K562 (cell line): ENCODE results near the gene CERS1. TPM values are rescaled to one million over a fixed set of nuclear protein-coding genes. Genes with fewer than 3 reads are reported as not detected.
A peak's percentile ranks its signal among the peaks of the same experiment; 100 is the strongest.

Experiments used
- ARID1B ChIP-seq: fragments of 450-650 bp; IDR thresholded peaks from 2 replicates; pipeline ENCODE4 v1.6.1; 2016; ENCODE audit warnings: antibody characterized with exemption, mild to moderate bottlenecking, inconsistent platforms
- CEBPZ ChIP-seq: fragments of 150-350 bp; IDR thresholded peaks from 2 replicates; pipeline ENCODE4 v1.6.1; 2014; ENCODE audit warnings: low read depth, mild to moderate bottlenecking, low read length, borderline replicate concordance
- CHD4 ChIP-seq: fragments of 200-600 bp; sonication (generic); IDR thresholded peaks from 3 replicates; pipeline ENCODE4 v1.6.1; 2012; ENCODE audit warnings: low read depth, mild to moderate bottlenecking, mixed read lengths, low read length, inconsistent platforms; ENCODE audit not compliant: insufficient read depth, insufficient replicate concordance, poor library complexity, severe bottlenecking
- ETV1 ChIP-seq: fragments of 450-650 bp; conservative IDR thresholded peaks from 2 replicates; pipeline ENCODE4 v1.6.1; 2016; ENCODE audit warnings: missing genetic modification characterization, control low read depth, low read depth, missing compliant biosample characterization
- FOXP4 ChIP-seq: sonication (generic); formaldehyde crosslinking; IDR thresholded peaks from 2 replicates; pipeline ENCODE4 v1.8.0; 2022; ENCODE audit warnings: mild to moderate bottlenecking, missing genetic modification reagents, borderline replicate concordance
- IRF1 ChIP-seq: sonication (generic); formaldehyde crosslinking; IDR thresholded peaks from 2 replicates; pipeline ENCODE4 v1.8.0; 2022; ENCODE audit warnings: missing genetic modification reagents, mild to moderate bottlenecking, borderline replicate concordance
- KHSRP ChIP-seq: fragments of 450-650 bp; IDR thresholded peaks from 2 replicates; pipeline ENCODE4 v1.6.1; 2017
- MYC ChIP-seq, 2 experiments: fragments of 250-450 bp in 1 of 2; sonication (Bioruptor Pico) in 1 of 2; IDR thresholded peaks; 2 replicates each; pipeline versions ENCODE4 v1.5.1 to v1.6.1; 2012 to 2021; ENCODE audit warnings: low read depth in 2 of 2, borderline replicate concordance in 1 of 2, improper control_type of control experiment in 1 of 2, low read length in 1 of 2, mild to moderate bottlenecking in 1 of 2, moderate library complexity in 1 of 2
- NFIC ChIP-seq: fragments of 450-650 bp; IDR thresholded peaks from 2 replicates; pipeline ENCODE4 v1.6.1; 2017; ENCODE audit warnings: mild to moderate bottlenecking, inconsistent platforms
- PYGO2 ChIP-seq: fragments of 450-650 bp; IDR thresholded peaks from 2 replicates; pipeline ENCODE4 v1.6.1; 2016; ENCODE audit warnings: mild to moderate bottlenecking, missing genetic modification characterization, moderate library complexity, missing compliant biosample characterization
- SMARCA5 ChIP-seq: fragments of 450-650 bp; IDR thresholded peaks from 2 replicates; pipeline ENCODE4 v1.6.1; 2016
- ZBTB43 ChIP-seq: sonication (generic); formaldehyde crosslinking; IDR thresholded peaks from 2 replicates; pipeline ENCODE4 v1.8.0; 2023; ENCODE audit warnings: mild to moderate bottlenecking, missing genetic modification reagents
- ZNF592 ChIP-seq: fragments of 450-650 bp; IDR thresholded peaks from 2 replicates; pipeline ENCODE4 v1.6.1; 2017; ENCODE audit warnings: antibody characterized with exemption, mild to moderate bottlenecking
- ZZZ3 ChIP-seq: fragments of 450-650 bp; IDR thresholded peaks from 2 replicates; pipeline ENCODE4 v1.6.1; 2016; ENCODE audit warnings: antibody characterized with exemption, mild to moderate bottlenecking, moderate library complexity
- polyA plus RNA-seq, 8 experiments: library from polyadenylated mRNA; depleted of rRNA in 4 of 8; stranded (reverse) in 5 of 8; unstranded in 3 of 8; fragments of >200 nt; fragmentation: Nextera tagmentation in 2 of 8; fragmentation: Illumina TruSeq in 1 of 8; extraction: Ambion mirVana in 2 of 8; extraction: Trizol in 1 of 8; gene quantifications; 2 replicates each; pipeline versions ENCODE4 v1.2.1 to v1.2.3, GENCODE V29; 2011 to 2014; ENCODE audit warnings: inconsistent platforms in 1 of 8, missing spikeins in 1 of 8
- total RNA-seq, 7 experiments: library from RNA; depleted of rRNA in 6 of 7; stranded (reverse); fragments of >200 nt in 6 of 7; fragmentation: Illumina TruSeq in 2 of 7; extraction: Trizol in 2 of 7; gene quantifications; 2 replicates each; pipeline versions ENCODE4 v1.2.1 to v1.2.3, GENCODE V29; 2011 to 2021; ENCODE audit warnings: low replicate concordance in 1 of 7

CERS1 gene
- total and polyA plus RNA-seq, 9 of the 15 experiments (the other 6 are each of a cell fraction or from before 2014, with no cell fraction given), result 0.33 to 1.5 (median 0.86) TPM; not detected in 2

- peak; percentile 87 for TF ChIP-seq MYC (IDR thresholded peaks at IDR 0.05; ENCODE audit: low read depth, low read length)
- peak; percentile 78 for TF ChIP-seq MYC (CRISPR knock-in tag; IDR thresholded peaks at IDR 0.05; ENCODE audit: borderline replicate concordance, low read depth)
- no peak for TF ChIP-seq CHD4
- no peak for TF ChIP-seq NFIC
- TF ChIP-seq SMARCA5, result no peak
- no peak for TF ChIP-seq PYGO2 (tag)
- TF ChIP-seq KHSRP, result peak; percentile 88
- no peak for TF ChIP-seq IRF1
- no peak for TF ChIP-seq ARID1B
- TF ChIP-seq ZBTB43, result no peak
- peak; percentile 88 for TF ChIP-seq ETV1 (tag)
- TF ChIP-seq CEBPZ, result no peak
- no peak for TF ChIP-seq ZNF592
- TF ChIP-seq FOXP4, result no peak
- TF ChIP-seq ZZZ3, result no peak
These were observed 23.3 kb upstream of the CERS1 start, which contains the start of the genes COPE and DDX49 (continued) for GRCh38 chr19:18919086-18919899.
